Tibial artery (tissue), 4 donors: ENCODE data around the gene RAB11B.
"Not testable (repeated sequence)": the region's sequence is repeated elsewhere in the genome, so short reads cannot be mapped to it uniquely, and the experiment has no call there.

ENCODE experiments used
- DNase-seq, 2 donors: peaks; one replicate each; pipeline ENCODE4 v3.0.0-alpha.2; 2019
- H3K27ac ChIP-seq, 2 donors: fragments of 200-600 bp; sonication (generic) in 1 of 2; 1 replicate in 1 of 2; 2 replicates in 1 of 2; pipeline ENCODE4 v1.5.1; 2018 to 2019; ENCODE audit warnings: mild to moderate bottlenecking in 1 of 2
- H3K27me3 ChIP-seq, 2 donors: fragments of 200-600 bp; sonication (generic) in 1 of 2; one replicate each; pipeline versions ENCODE4 v1.5.1 to v1.6.0; 2016 to 2019
- H3K36me3 ChIP-seq, 3 donors: fragments of 200-600 bp; sonication (generic) in 2 of 3; one replicate each; pipeline ENCODE4 v1.5.1; 2016 to 2019; ENCODE audit warnings: mild to moderate bottlenecking in 2 of 3
- H3K4me1 ChIP-seq, 4 donors: fragments of 200-600 bp; sonication (generic) in 2 of 4; 1 replicate in 3 of 4; 2 replicates in 1 of 4; pipeline ENCODE4 v1.5.1; 2016 to 2019
- H3K4me3 ChIP-seq, 2 donors: fragments of 200-600 bp; sonication (generic) in 1 of 2; 1 replicate in 1 of 2; 2 replicates in 1 of 2; pipeline ENCODE4 v1.5.1; 2018 to 2019; ENCODE audit warnings: mild to moderate bottlenecking in 2 of 2
- H3K9me3 ChIP-seq, 3 donors: fragments of 200-600 bp; sonication (generic) in 1 of 3; one replicate each; pipeline ENCODE4 v1.5.1; 2016 to 2019
- intact Hi-C: fragments of 100-400 bp; cut with DNase I; formaldehyde crosslinking; loops from one replicate; pipeline ENCODE4 v1.15.0; 2023; ENCODE audit warnings: low total_unique reads
- TF ChIP-seq, protein P1 (sequence below), 2 experiments: fragments of 200-600 bp in 1 of 2; fragments of 450-650 bp in 1 of 2; IDR thresholded peaks; one replicate each; pipeline ENCODE4 v1.5.1; 2017 to 2019; ENCODE audit warnings: antibody characterized with exemption in 2 of 2, mild to moderate bottlenecking in 1 of 2, moderate library complexity in 1 of 2

Gene RAB11B

DNA sequence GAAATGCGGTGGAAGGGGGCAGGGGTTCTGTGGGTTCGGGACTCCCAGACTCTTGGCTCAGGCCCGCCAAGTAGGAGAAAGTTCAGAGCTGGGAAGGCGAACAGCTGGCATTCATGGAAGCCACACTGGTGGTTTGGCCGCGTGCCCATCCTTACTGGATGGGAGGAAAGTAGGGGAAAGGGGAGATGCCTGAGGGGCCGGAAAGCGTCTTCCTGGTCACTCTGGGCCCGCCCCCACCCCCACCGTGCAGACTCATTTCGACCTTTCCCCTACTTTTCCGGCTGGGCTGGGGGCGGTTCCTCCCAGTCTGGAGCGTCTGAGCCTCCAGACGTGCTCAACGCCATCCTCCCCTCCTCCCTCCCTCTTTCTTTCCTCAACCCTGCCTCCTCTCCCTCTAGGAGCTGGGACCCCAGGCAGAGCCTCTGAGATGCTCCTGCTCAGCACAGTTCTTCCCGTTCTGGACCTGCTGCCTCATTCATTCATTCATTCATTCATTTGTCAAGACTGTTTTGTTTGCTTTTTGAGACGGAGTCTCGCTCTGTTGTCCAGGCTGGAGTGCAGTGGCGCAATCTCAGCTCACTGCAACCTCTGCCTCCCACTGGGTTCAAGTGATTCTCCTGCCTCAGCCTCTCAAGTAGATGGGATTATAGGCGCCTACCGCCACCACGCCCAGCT lies 22.7 kb upstream of the RAB11B start:
- intact Hi-C loops: no loop called here
- DNase-seq: peak; percentile 73 to 81
- H3K27ac ChIP-seq: peak overlapping the region in 1 of 2 donors; percentile 35
- H3K27me3 ChIP-seq: no peaks in the 10 kb centered on the region
- TF ChIP-seq, protein P1, sequence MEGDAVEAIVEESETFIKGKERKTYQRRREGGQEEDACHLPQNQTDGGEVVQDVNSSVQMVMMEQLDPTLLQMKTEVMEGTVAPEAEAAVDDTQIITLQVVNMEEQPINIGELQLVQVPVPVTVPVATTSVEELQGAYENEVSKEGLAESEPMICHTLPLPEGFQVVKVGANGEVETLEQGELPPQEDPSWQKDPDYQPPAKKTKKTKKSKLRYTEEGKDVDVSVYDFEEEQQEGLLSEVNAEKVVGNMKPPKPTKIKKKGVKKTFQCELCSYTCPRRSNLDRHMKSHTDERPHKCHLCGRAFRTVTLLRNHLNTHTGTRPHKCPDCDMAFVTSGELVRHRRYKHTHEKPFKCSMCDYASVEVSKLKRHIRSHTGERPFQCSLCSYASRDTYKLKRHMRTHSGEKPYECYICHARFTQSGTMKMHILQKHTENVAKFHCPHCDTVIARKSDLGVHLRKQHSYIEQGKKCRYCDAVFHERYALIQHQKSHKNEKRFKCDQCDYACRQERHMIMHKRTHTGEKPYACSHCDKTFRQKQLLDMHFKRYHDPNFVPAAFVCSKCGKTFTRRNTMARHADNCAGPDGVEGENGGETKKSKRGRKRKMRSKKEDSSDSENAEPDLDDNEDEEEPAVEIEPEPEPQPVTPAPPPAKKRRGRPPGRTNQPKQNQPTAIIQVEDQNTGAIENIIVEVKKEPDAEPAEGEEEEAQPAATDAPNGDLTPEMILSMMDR (IDR thresholded peaks at IDR 0.05): no peak
- H3K36me3 ChIP-seq: peaks cover 0 to 18% (median 11%) of the 10 kb centered on the region in 3 donors
- peaks cover 4 to 63% (median 38%) of the 10 kb centered on the region in 4 donors for H3K4me1 ChIP-seq
- H3K9me3 ChIP-seq: no peaks in the 10 kb centered on the region
- H3K4me3 ChIP-seq: peak overlapping the region in 1 of 2 donors; percentile 29

DNA sequence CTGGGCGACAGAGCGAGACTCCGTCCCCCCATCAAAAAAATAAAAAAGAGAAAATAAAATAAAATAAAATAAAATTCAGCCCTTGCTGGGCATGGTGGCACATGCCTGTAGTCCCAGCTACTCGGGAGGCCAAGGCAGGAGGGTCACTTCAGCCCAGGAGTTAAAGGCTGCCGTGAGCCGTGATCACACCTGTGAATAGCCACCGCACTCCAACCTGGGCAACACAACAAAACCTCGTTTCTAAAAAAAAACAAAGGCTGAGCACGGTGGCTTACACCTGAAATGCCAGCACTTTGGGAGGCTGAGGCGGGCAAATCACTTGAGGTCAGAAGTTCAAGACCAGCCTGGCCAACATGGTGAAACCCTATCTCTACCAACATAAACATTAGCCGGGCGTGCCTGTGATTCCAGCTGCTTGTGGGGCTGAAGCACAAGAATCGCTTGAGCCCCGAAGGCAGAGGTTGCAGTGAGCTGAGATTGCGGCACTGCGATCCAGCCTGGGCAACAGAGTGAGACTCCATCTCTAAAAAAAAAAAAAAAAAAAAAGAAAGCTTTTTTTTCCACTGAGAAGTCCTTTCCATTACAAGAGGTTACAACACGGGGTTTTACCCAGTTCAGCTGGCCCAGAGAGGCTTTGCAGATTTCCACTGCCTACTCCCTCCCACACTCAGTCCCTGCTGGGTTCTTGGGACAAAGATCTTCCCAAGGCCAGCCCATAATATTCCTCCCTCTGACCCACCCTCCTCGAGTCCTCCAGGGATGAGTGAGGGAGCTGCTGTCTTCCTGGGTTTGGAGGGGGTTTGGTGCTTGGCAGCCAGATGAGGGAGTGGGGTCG lies 19.8 kb upstream of the RAB11B start:
- DNase-seq: no peak
- H3K36me3 ChIP-seq: peaks cover 0 to 35% (median 29%) of the 10 kb centered on the region in 3 donors
- H3K9me3 ChIP-seq: no peaks in the 10 kb centered on the region
- no peaks in the 10 kb centered on the region for H3K27me3 ChIP-seq
- intact Hi-C loops: no loop called here
- TF ChIP-seq, protein P1 (IDR thresholded peaks at IDR 0.05): no peak
- H3K27ac ChIP-seq: no peak overlapping the region
- no peak overlapping the region for H3K4me3 ChIP-seq
- H3K4me1 ChIP-seq: peaks cover 0 to 34% (median 23%) of the 10 kb centered on the region in 4 donors

DNA sequence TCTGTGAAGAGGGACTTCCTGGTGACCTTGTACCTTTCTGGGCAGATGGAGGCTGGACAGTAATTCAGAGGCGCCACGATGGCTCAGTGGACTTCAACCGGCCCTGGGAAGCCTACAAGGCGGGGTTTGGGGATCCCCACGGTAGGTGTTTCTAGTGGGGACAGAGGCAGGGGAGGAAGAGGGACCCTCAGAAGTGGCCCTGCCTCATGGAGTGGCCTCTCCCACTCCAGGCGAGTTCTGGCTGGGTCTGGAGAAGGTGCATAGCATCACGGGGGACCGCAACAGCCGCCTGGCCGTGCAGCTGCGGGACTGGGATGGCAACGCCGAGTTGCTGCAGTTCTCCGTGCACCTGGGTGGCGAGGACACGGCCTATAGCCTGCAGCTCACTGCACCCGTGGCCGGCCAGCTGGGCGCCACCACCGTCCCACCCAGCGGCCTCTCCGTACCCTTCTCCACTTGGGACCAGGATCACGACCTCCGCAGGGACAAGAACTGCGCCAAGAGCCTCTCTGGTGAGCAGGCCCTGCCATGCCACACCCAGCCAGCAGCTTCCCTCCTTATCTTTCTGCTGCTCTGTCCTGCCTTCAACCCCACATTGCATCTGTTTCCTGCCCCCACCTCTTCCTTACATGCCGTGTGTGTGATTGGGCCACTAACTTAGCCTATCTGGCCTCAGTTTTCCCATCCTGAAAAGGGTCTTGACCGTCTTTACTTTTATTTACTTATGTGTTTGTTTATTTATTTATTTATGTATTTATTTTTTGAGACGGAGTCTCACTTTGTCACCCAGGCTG lies 19.0 kb upstream of the RAB11B start:
- Histone ChIP-seq H3K36me3 (peaks cover 0 to 42% (median 29%) of the 10 kb centered on the region in 3 donors), H3K9me3 (no peaks in the 10 kb centered on the region), H3K4me1 (peaks cover 0 to 30% (median 22%) of the 10 kb centered on the region in 4 donors), H3K27ac (no peak overlapping the region), H3K4me3 (no peak overlapping the region), H3K27me3 (no peaks in the 10 kb centered on the region)
- DNase-seq: no peak
- TF ChIP-seq, protein P1 (IDR thresholded peaks at IDR 0.05): no peak
- intact Hi-C loops: no loop called here

DNA sequence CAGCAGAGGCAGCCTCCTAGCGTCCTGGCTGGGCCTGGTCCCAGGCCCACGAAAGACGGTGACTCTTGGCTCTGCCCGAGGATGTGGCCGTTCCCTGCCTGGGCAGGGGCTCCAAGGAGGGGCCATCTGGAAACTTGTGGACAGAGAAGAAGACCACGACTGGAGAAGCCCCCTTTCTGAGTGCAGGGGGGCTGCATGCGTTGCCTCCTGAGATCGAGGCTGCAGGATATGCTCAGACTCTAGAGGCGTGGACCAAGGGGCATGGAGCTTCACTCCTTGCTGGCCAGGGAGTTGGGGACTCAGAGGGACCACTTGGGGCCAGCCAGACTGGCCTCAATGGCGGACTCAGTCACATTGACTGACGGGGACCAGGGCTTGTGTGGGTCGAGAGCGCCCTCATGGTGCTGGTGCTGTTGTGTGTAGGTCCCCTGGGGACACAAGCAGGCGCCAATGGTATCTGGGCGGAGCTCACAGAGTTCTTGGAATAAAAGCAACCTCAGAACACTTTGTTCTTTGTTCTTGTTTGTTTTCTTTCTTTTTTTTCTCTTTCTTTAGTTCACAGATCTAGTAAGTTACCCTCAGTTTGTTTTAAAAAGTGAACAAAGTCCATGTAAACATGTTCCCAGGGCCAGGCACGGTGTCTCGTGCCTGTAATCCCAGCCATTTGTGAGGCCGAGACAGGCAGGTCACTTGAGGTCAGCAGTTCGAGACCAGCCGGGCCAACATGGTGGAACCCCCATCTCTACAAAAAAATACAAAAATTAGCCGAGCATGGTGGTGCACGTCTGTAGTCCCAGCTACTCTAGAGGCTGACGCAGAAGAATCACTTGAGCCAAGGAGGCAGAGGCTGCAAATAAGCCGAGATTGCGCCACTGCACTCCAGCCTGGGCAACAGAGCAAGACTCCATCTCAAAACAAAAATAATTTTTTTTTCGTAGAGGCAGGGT lies 16.0 kb upstream of the RAB11B start:
- intact Hi-C loops: no loop called here
- H3K36me3 ChIP-seq: peaks cover 0 to 46% (median 29%) of the 10 kb centered on the region in 3 donors
- no peaks in the 10 kb centered on the region for H3K27me3 ChIP-seq
- no peaks in the 10 kb centered on the region for H3K9me3 ChIP-seq
- TF ChIP-seq, protein P1 (IDR thresholded peaks at IDR 0.05): no peak
- peak in 1 of 2 donors; percentile 54 for DNase-seq
- H3K4me1 ChIP-seq: peaks cover 0 to 9% (median 2%) of the 10 kb centered on the region in 4 donors
- no peak overlapping the region for H3K4me3 ChIP-seq
- H3K27ac ChIP-seq: no peak overlapping the region

DNA sequence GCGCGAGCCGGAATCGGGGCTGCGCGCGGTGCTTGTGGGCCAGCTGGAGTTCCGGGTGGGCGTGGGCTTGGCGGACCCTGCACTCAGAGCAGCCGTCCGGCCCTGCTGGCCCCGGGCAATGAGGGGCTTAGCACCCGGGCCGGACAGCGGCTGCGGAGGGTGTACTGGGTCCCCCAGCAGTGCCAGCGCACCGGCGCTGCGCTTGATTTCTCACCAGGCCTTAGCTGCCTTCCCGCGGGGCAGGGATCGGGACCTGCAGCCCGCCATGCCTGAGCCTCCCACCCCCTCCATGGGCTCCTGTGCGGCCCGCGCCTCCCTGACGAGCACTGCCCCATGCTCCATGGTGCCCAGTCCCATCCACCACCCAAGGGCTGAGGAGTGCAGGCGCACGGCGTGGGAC lies 14.4 kb upstream of the RAB11B start:
- H3K27me3 ChIP-seq, H3K27ac ChIP-seq, H3K4me3 ChIP-seq, intact Hi-C loops, H3K9me3 ChIP-seq, H3K4me1 ChIP-seq, DNase-seq: not testable (repeated sequence)
- H3K36me3 ChIP-seq: peaks cover 0 to 53% (median 34%) of the 10 kb centered on the region in 3 donors

DNA sequence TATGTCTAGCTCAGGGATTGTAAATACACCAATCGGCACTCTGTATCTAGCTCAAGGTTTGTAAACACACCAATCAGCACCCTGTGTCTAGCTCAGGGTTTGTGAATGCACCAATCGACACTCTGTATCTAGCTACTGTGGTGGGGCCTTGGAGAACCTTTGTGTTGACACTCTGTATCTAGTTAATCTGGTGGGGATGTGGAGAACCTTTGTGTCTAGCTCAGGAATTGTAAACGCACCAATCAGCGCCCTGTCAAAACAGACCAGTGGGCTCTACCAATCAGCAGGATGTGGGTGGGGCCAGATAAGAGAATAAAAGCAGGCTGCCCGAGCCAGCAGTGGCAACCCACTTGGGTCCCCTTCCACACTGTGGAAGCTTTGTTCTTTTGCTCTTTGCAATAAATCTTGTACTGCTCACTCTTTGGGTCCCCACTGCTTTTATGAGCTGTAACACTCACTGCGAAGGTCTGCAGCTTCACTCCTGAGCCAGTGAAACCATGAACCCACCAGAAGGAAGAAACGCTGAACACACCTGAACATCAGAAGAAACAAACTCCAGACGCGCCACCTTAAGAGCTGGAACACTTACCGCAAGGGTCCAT lies 13.7 kb upstream of the RAB11B start:
- H3K4me1 ChIP-seq, H3K27me3 ChIP-seq, intact Hi-C loops, DNase-seq, H3K4me3 ChIP-seq, H3K27ac ChIP-seq, H3K9me3 ChIP-seq: not testable (repeated sequence)
- peaks cover 0 to 46% (median 26%) of the 10 kb centered on the region in 3 donors for H3K36me3 ChIP-seq
